Keratinocyte (primary cell): Measurements from ENCODE around the gene EXOC3. TPM values are rescaled to one million over a fixed set of nuclear protein-coding genes. Genes with fewer than 3 reads are reported as not detected.

ENCODE experiments used
- DNase-seq: peaks from one replicate; pipeline ENCODE4 v3.0.0-alpha.2; 2011; ENCODE audit warnings: low read depth, missing footprints, low spot score
- FAIRE-seq: peaks from 2 replicates; lab custom pipeline; 2011; peaks lifted over from hg19 to GRCh38; lab: Jason Lieb, UNC
- H2AFZ ChIP-seq: 2 replicates; pipeline ENCODE4 v1.6.0; 2012; ENCODE audit warnings: low read length, control low read depth, inconsistent platforms; ENCODE audit not compliant: control insufficient read depth
- H3K27ac ChIP-seq: 2 replicates; pipeline ENCODE4 v1.5.1; 2011; ENCODE audit warnings: low read length; ENCODE audit not compliant: control insufficient read depth, insufficient read depth
- H3K27me3 ChIP-seq: 3 replicates; pipeline ENCODE4 v1.6.0; 2011; ENCODE audit warnings: low read length; ENCODE audit not compliant: control insufficient read depth, insufficient read depth; ENCODE audit errors: extremely low read depth
- H3K36me3 ChIP-seq, 2 experiments: 2 replicates in 1 of 2; 3 replicates in 1 of 2; pipeline ENCODE4 v1.5.1; 2011; ENCODE audit warnings: low read length in 2 of 2, mild to moderate bottlenecking in 1 of 2; ENCODE audit not compliant: control insufficient read depth in 2 of 2, insufficient read depth in 2 of 2; ENCODE audit errors: extremely low read depth in 1 of 2
- H3K4me1 ChIP-seq: 3 replicates; pipeline ENCODE4 v1.5.1; 2011; ENCODE audit warnings: low read length; ENCODE audit not compliant: control insufficient read depth, insufficient read depth; ENCODE audit errors: extremely low read depth
- H3K4me2 ChIP-seq: 3 replicates; pipeline ENCODE4 v1.6.0; 2011; ENCODE audit warnings: low read depth, low read length; ENCODE audit not compliant: control insufficient read depth, insufficient read depth; ENCODE audit errors: extremely low read depth
- H3K4me3 ChIP-seq, 3 experiments: fragments of 200-600 bp in 1 of 3; sonication (generic) in 1 of 3; 2 replicates in 2 of 3; 3 replicates in 1 of 3; pipeline ENCODE4 v1.5.1; 2011 to 2016; ENCODE audit warnings: low read length in 3 of 3, mild to moderate bottlenecking in 3 of 3, control low read depth in 2 of 3, inconsistent platforms in 1 of 3, low read depth in 1 of 3, mixed read lengths in 1 of 3, mixed run types in 1 of 3, moderate library complexity in 1 of 3; ENCODE audit not compliant: control insufficient read depth in 2 of 3, insufficient read depth in 2 of 3; ENCODE audit errors: extremely low read depth in 1 of 3
- H3K79me2 ChIP-seq: 2 replicates; pipeline ENCODE4 v1.6.0; 2012; ENCODE audit warnings: low read length; ENCODE audit not compliant: control insufficient read depth, insufficient read depth
- H3K9ac ChIP-seq: 3 replicates; pipeline ENCODE4 v1.6.0; 2011; ENCODE audit warnings: low read length; ENCODE audit not compliant: control insufficient read depth, insufficient read depth; ENCODE audit errors: extremely low read depth
- H3K9me1 ChIP-seq: 3 replicates; pipeline ENCODE4 v1.6.0; 2011; ENCODE audit warnings: low read length; ENCODE audit not compliant: control insufficient read depth, insufficient read depth; ENCODE audit errors: extremely low read depth
- H3K9me3 ChIP-seq: 2 replicates; pipeline ENCODE4 v1.5.1; 2012; ENCODE audit warnings: low read depth, low read length; ENCODE audit not compliant: control insufficient read depth
- H4K20me1 ChIP-seq: 3 replicates; pipeline ENCODE4 v1.6.0; 2011; ENCODE audit warnings: low read length; ENCODE audit not compliant: control insufficient read depth, insufficient read depth; ENCODE audit errors: extremely low read depth
- CTCF ChIP-seq, 3 experiments: IDR thresholded peaks in 1 of 3; conservative IDR thresholded peaks in 1 of 3; optimal IDR thresholded peaks in 1 of 3; 2 replicates in 2 of 3; 3 replicates in 1 of 3; pipeline versions ENCODE3 to v1.5.1; 2011; ENCODE audit warnings: low read length in 3 of 3, mild to moderate bottlenecking in 3 of 3, moderate library complexity in 2 of 3, control low read depth in 1 of 3, inconsistent platforms in 1 of 3; ENCODE audit not compliant: insufficient read depth in 2 of 3; ENCODE audit errors: extremely low read depth in 1 of 3
- EZH2 ChIP-seq: IDR thresholded peaks from one replicate; pipeline ENCODE4 v1.6.1; 2012; ENCODE audit warnings: inconsistent platforms, mild to moderate bottlenecking, low read length, moderate library complexity
- dilution Hi-C: fragments of 300-500 bp; cut with MboI; formaldehyde crosslinking; loops from one replicate; pipeline ENCODE4 v1.7.0; 2020; ENCODE audit warnings: low sequenced_read_pairs; ENCODE audit not compliant: extremely low pct_ligation_motif_present
- polyA plus RNA-seq, 5 experiments: library from polyadenylated mRNA; depleted of rRNA in 3 of 5; stranded (reverse) in 3 of 5; stranded (forward) in 1 of 5; unstranded in 1 of 5; fragments of >200 nt; gene quantifications; 1 replicate in 1 of 5; 2 replicates in 3 of 5; 3 replicates in 1 of 5; pipeline versions ENCODE4 v1.2.1 to v1.2.3, GENCODE V29; 2011 to 2012; ENCODE audit warnings: missing spikeins in 2 of 5, low read depth in 1 of 5, low replicate concordance in 1 of 5

Gene EXOC3
- polyA plus RNA-seq, 1 donor (not counting 4 experiments of a cell fraction or from before 2014, with no cell fraction given) = 14.2 TPM

DNA sequence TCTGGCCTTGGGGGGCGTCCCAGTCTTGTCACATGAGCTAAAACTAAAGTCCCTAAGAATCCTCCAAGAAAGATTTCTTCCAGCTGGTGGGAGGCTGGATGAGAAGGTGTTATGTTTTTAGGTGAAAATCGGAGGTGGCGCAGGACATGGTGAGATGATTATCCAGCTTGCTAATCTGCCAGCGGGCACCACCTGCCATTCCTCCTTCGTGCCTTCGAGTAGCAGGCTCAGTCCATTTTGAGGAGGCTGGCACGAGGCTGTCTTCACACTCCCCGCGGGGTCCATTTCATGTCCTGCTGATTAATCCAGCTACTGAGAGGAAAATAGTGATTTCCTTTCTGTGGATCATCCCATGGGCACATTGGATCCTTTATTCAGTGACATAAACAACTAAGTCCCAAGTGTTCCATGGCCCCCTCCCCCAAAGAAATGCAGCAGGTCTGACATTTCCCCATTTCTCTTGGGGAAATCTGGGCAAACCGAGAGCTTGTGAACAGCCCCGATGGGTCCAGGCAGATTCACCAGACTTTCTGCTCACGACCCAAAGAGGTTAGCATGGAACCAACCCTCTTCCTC is 38.2 kb upstream of the EXOC3 start:
- Histone ChIP-seq H3K9me3 (no peaks in the 10 kb centered on the region), H3K9me1 (no peaks in the 10 kb centered on the region), H3K36me3 (no peaks in the 10 kb centered on the region), H3K27ac (no peak overlapping the region), H3K9ac (no peak overlapping the region), H3K79me2 (no peaks in the 10 kb centered on the region), H3K4me1 (peaks cover 15% of the 10 kb centered on the region), H2AFZ (no peak overlapping the region), H3K4me3 (no peak overlapping the region), H3K4me2 (no peak overlapping the region), H4K20me1 (no peaks in the 10 kb centered on the region), H3K27me3 (peaks cover 6% of the 10 kb centered on the region)
- no peak for TF ChIP-seq CTCF (optimal IDR thresholded peaks at IDR 0.05 in 1 of 3, IDR thresholded peaks at IDR 0.05 in 1 of 3, conservative IDR thresholded peaks at IDR 0.05 in 1 of 3; ENCODE audit: extremely low read depth in 1 of 3, insufficient read depth in 2 of 3, low read length in 3 of 3)
- TF ChIP-seq EZH2 = no peak
- dilution Hi-C loops = no loop called here
- FAIRE-seq = no peak
- DNase-seq = no peak

DNA sequence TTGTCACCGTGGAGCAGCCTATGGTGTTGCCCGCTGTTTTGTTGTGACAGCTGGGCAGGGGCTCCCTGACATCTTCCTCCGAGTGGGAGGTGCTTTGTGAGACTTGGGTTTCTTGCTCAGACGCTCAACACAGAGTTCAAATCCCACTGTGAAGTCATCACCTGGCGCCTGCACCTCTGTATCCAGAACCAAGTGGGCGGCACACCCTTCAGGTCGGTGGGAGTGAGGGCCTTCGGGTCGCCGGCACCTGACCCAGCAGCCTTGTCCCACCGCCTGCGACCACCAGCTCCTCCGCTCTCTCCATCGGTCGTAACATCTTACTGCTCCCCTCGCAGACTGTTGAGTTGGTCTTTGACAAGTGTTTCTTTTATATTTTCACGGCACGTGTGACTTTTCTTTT is 37.6 kb upstream of the EXOC3 start:
- TF ChIP-seq CTCF (optimal IDR thresholded peaks at IDR 0.05 in 1 of 3, IDR thresholded peaks at IDR 0.05 in 1 of 3, conservative IDR thresholded peaks at IDR 0.05 in 1 of 3; ENCODE audit: extremely low read depth in 1 of 3, insufficient read depth in 2 of 3, low read length in 3 of 3) = no peak
- TF ChIP-seq EZH2 = no peak
- H3K9me3 ChIP-seq = no peaks in the 10 kb centered on the region
- H3K79me2 ChIP-seq = no peaks in the 10 kb centered on the region
- no peaks in the 10 kb centered on the region for H3K27me3 ChIP-seq
- DNase-seq (no peak), FAIRE-seq (no peak)
- no peak overlapping the region for H3K27ac ChIP-seq
- no peak overlapping the region for H2AFZ ChIP-seq
- H3K4me1 ChIP-seq = peaks cover 11% of the 10 kb centered on the region
- dilution Hi-C loops = no loop called here
- H3K4me3 ChIP-seq = no peak overlapping the region
- no peaks in the 10 kb centered on the region for H3K36me3 ChIP-seq
- no peak overlapping the region for H3K9ac ChIP-seq
- H3K9me1 ChIP-seq = no peaks in the 10 kb centered on the region
- no peaks in the 10 kb centered on the region for H4K20me1 ChIP-seq
- H3K4me2 ChIP-seq = no peak overlapping the region
